SK-N-SH (cell line): Measurements from ENCODE around the gene SDSL. TPM values are rescaled to one million over a fixed set of nuclear protein-coding genes. Genes with fewer than 3 reads are reported as not detected.

ENCODE experiments used
- CTCF ChIA-PET: fragments of 300-600, 350-600 bp; formaldehyde crosslinking; extraction: SDS; loops from one replicate; lab custom pipeline; 2021; lab: Yijun Ruan, JAX
- POLR2A ChIA-PET: fragments of 350-600 bp; sonication (Branson Sonifier 250); formaldehyde crosslinking; extraction: SDS; loops from one replicate; lab custom pipeline; 2020; ENCODE audit warnings: antibody characterized with exemption, inconsistent platforms; lab: Yijun Ruan, JAX
- DNase-seq: peaks from one replicate; pipeline ENCODE4 v3.0.0; 2012
- H2AFZ ChIP-seq: fragments of 200-600 bp; sonication (generic); 2 replicates; pipeline ENCODE4 v1.8.1; 2016; ENCODE audit warnings: antibody characterized with exemption, mild to moderate bottlenecking, low read depth
- H3F3A ChIP-seq: fragments of 200-600 bp; sonication (generic); replicated peaks from 2 replicates; pipeline ENCODE3; 2016; ENCODE audit warnings: antibody characterized with exemption, mild to moderate bottlenecking; ENCODE audit not compliant: insufficient read depth
- H3K27ac ChIP-seq, 2 experiments: fragments of 200-500 bp in 1 of 2; fragments of 200-600 bp in 1 of 2; sonication (Bioruptor generic) in 1 of 2; sonication (generic), shearing (Covaris generic) in 1 of 2; 2 replicates each; pipeline versions ENCODE4 v1.5.1 to v1.6.1; 2014 to 2016; ENCODE audit warnings: low read depth in 2 of 2, inconsistent platforms in 1 of 2, low read length in 1 of 2, mild to moderate bottlenecking in 1 of 2, mixed read lengths in 1 of 2
- H3K27me3 ChIP-seq: fragments of 200-600 bp; sonication (generic), shearing (Covaris generic); 2 replicates; pipeline ENCODE4 v1.6.1; 2016; ENCODE audit warnings: mixed run types; ENCODE audit not compliant: insufficient read depth
- H3K36me3 ChIP-seq, 2 experiments: fragments of 200-500 bp in 1 of 2; fragments of 200-600 bp in 1 of 2; sonication (Bioruptor generic) in 1 of 2; sonication (generic) in 1 of 2; replicated peaks in 1 of 2; 2 replicates each; pipeline versions ENCODE3 to v1.5.1; 2014 to 2016; ENCODE audit warnings: low read length in 1 of 2, mild to moderate bottlenecking in 1 of 2; ENCODE audit not compliant: insufficient read depth in 2 of 2, control insufficient read depth in 1 of 2
- H3K4me1 ChIP-seq, 2 experiments: fragments of 200-500 bp in 1 of 2; fragments of 200-600 bp in 1 of 2; sonication (Bioruptor generic) in 1 of 2; sonication (generic), shearing (Covaris generic) in 1 of 2; 2 replicates each; pipeline versions ENCODE4 v1.5.1 to v1.6.1; 2014 to 2016; ENCODE audit warnings: low read depth in 1 of 2, low read length in 1 of 2, mixed run types in 1 of 2; ENCODE audit not compliant: insufficient read depth in 2 of 2, control insufficient read depth in 1 of 2
- H3K4me2 ChIP-seq: fragments of 200-600 bp; sonication (generic), shearing (Covaris generic); 2 replicates; pipeline ENCODE4 v1.6.1; 2017; ENCODE audit warnings: mixed run types
- H3K4me3 ChIP-seq, 2 experiments: fragments of 200-500 bp in 1 of 2; fragments of 200-600 bp in 1 of 2; sonication (Bioruptor generic) in 1 of 2; sonication (generic), shearing (Covaris generic) in 1 of 2; 2 replicates each; pipeline versions ENCODE4 v1.5.1 to v1.8.1; 2014 to 2016; ENCODE audit warnings: low read depth in 2 of 2, inconsistent platforms in 1 of 2, low read length in 1 of 2, mild to moderate bottlenecking in 1 of 2, mixed read lengths in 1 of 2, moderate library complexity in 1 of 2
- H3K79me2 ChIP-seq: fragments of 200-600 bp; sonication (generic); 2 replicates; pipeline ENCODE4 v1.8.1; 2017; ENCODE audit warnings: mild to moderate bottlenecking; ENCODE audit not compliant: insufficient read depth
- H3K9ac ChIP-seq: fragments of 200-600 bp; sonication (generic); 2 replicates; pipeline ENCODE4 v1.6.1; 2017; ENCODE audit warnings: mixed run types
- H3K9me2 ChIP-seq: fragments of 200-600 bp; sonication (generic); 2 replicates; pipeline ENCODE4 v1.6.1; 2017; ENCODE audit warnings: mixed run types
- H3K9me3 ChIP-seq: fragments of 200-600 bp; sonication (generic); 2 replicates; pipeline ENCODE4 v1.6.1; 2017; ENCODE audit warnings: mixed run types, mild to moderate bottlenecking, moderate library complexity
- H4K20me1 ChIP-seq: fragments of 200-600 bp; sonication (generic); 2 replicates; pipeline ENCODE4 v1.6.1; 2017; ENCODE audit warnings: mild to moderate bottlenecking, mixed run types; ENCODE audit not compliant: insufficient read depth
- CHD2 ChIP-seq: fragments of 150-350 bp; IDR thresholded peaks from 2 replicates; pipeline ENCODE4 v1.6.1; 2018; ENCODE audit warnings: low read length; ENCODE audit not compliant: partially characterized antibody
- ELF1 ChIP-seq: IDR thresholded peaks from 2 replicates; pipeline ENCODE4 v1.4.0; 2012
- EP300 ChIP-seq, 2 experiments: IDR thresholded peaks; 2 replicates each; pipeline versions ENCODE4 v1.4.0 to v1.6.1; 2012; ENCODE audit warnings: borderline replicate concordance in 1 of 2, low read depth in 1 of 2, low read length in 1 of 2
- EZH2phosphoT487 ChIP-seq: fragments of 200-600 bp; sonication (generic); IDR thresholded peaks from 2 replicates; pipeline ENCODE4 v1.6.1; 2017; ENCODE audit warnings: low read depth, mixed run types, mild to moderate bottlenecking, antibody characterized with exemption, moderate library complexity, borderline replicate concordance
- FOSL2 ChIP-seq: IDR thresholded peaks from 2 replicates; pipeline ENCODE4 v1.4.0; 2012; ENCODE audit warnings: low read depth, mild to moderate bottlenecking, moderate library complexity, borderline replicate concordance
- FOXJ3 ChIP-seq: sonication (generic); formaldehyde crosslinking; IDR thresholded peaks from 2 replicates; pipeline ENCODE4 v1.5.1; 2020; ENCODE audit warnings: mild to moderate bottlenecking, missing genetic modification reagents
- GABPA ChIP-seq: IDR thresholded peaks from 2 replicates; pipeline ENCODE4 v1.4.0; 2012; ENCODE audit warnings: low read depth, mild to moderate bottlenecking
- MAX ChIP-seq: IDR thresholded peaks from 2 replicates; pipeline ENCODE4 v1.4.0; 2012; ENCODE audit warnings: low read depth
- MEF2A ChIP-seq: IDR thresholded peaks from 2 replicates; pipeline ENCODE4 v1.4.0; 2012; ENCODE audit warnings: low read depth, borderline replicate concordance
- MXI1 ChIP-seq: IDR thresholded peaks from 2 replicates; pipeline ENCODE4 v1.6.1; 2012; ENCODE audit warnings: mild to moderate bottlenecking, low read depth, low read length, improper control_type of control experiment
- NFIC ChIP-seq: IDR thresholded peaks from 2 replicates; pipeline ENCODE4 v1.4.0; 2012; ENCODE audit warnings: borderline replicate concordance
- NRF1 ChIP-seq: IDR thresholded peaks from 2 replicates; pipeline ENCODE4 v1.6.1; 2012; ENCODE audit warnings: low read depth, mild to moderate bottlenecking, low read length
- PBX3 ChIP-seq: IDR thresholded peaks from 2 replicates; pipeline ENCODE4; 2012
- POLR2AphosphoS5 ChIP-seq: IDR thresholded peaks from 2 replicates; pipeline ENCODE4 v1.6.1; 2012; ENCODE audit warnings: low read depth, low read length
- RAD21 ChIP-seq: IDR thresholded peaks from 2 replicates; pipeline ENCODE4 v1.6.1; 2012; ENCODE audit warnings: mild to moderate bottlenecking, low read length
- RCOR1 ChIP-seq: fragments of 150-350 bp; IDR thresholded peaks from 2 replicates; pipeline ENCODE4 v1.6.1; 2017; ENCODE audit warnings: antibody characterized with exemption, low read length
- RFX5 ChIP-seq: IDR thresholded peaks from 2 replicates; pipeline ENCODE4 v1.6.1; 2012; ENCODE audit warnings: mild to moderate bottlenecking, improper control_type of control experiment, low read length
- RXRA ChIP-seq: IDR thresholded peaks from 2 replicates; pipeline ENCODE4 v1.4.0; 2012; ENCODE audit warnings: low read depth, mild to moderate bottlenecking, borderline replicate concordance
- TAF1 ChIP-seq: IDR thresholded peaks from 2 replicates; pipeline ENCODE4 v1.6.1; 2012; ENCODE audit warnings: low read depth, mild to moderate bottlenecking, low read length, moderate library complexity, borderline replicate concordance
- YY1 ChIP-seq: IDR thresholded peaks from 2 replicates; pipeline ENCODE4 v1.4.0; 2012; ENCODE audit warnings: low read depth, mild to moderate bottlenecking
- WGBS: methylation state at CpG from one replicate; pipeline ENCODE4 v1.1.6; 2017; ENCODE audit warnings: low lambda C conversion rate; 5-methylcytosine and 5-hydroxymethylcytosine counted together
- polyA plus RNA-seq, 3 experiments: library from polyadenylated mRNA; depleted of rRNA; stranded (reverse); fragments of >200 nt; gene quantifications; 2 replicates each; pipeline ENCODE4 v1.2.3, GENCODE V29; 2012
- TF ChIP-seq, protein P1 (sequence below): IDR thresholded peaks from 2 replicates; pipeline ENCODE4 v1.4.0; 2012; ENCODE audit warnings: low read depth, borderline replicate concordance
- TF ChIP-seq, protein P2 (sequence below): fragments of 200-600 bp; sonication (generic); IDR thresholded peaks from 2 replicates; pipeline ENCODE4 v1.6.1; 2017; ENCODE audit warnings: antibody characterized with exemption, mild to moderate bottlenecking, moderate library complexity
- TF ChIP-seq, protein P3 (sequence below): fragments of 150-350 bp; IDR thresholded peaks from 2 replicates; pipeline ENCODE4 v1.6.1; 2016; ENCODE audit warnings: mild to moderate bottlenecking, low read depth, low read length

SDSL gene
- polyA plus RNA-seq, 1 of the 3 experiments (the other 2 are of a cell fraction), result 33.7 TPM

DNA sequence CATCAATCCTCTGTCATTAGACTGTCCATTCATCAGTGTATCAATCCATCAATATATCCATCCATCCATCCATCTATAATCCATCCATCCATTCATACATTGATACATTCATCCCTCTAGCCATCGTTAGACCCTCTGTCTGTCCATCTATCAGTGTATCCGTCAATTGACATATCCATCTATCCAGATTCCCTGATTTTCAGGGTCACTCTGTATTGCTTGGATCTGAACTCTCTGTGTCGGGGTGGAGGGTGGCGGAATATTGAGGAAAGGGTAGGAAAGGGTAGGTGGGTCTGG lies 17.1 kb downstream of the SDSL start:
- Histone ChIP-seq H2AFZ (no peak overlapping the region), H3K9me2 (no peaks in the 10 kb centered on the region), H3K9me3 (no peaks in the 10 kb centered on the region), H3K9ac (no peak overlapping the region), H3K4me1 (no peaks in the 10 kb centered on the region), H3K79me2 (no peaks in the 10 kb centered on the region), H4K20me1 (no peaks in the 10 kb centered on the region), H3K4me2 (no peak overlapping the region), H3K27me3 (no peaks in the 10 kb centered on the region), H3F3A (no peaks in the 10 kb centered on the region), H3K27ac (no peak overlapping the region), H3K36me3 (no peaks in the 10 kb centered on the region), H3K4me3 (no peak overlapping the region)
- ChIA-PET CTCF (interaction anchor here (1.0 to 3.4 kb wide), 3 partner anchors 10 to 141 kb away, joined by 3 to 17 read pairs (median 16); no protein-coding TSS in a partner anchor), POLR2A (no interaction called here)
- TF ChIP-seq NRF1 (no peak), RFX5 (no peak), MXI1 (no peak), FOSL2 (no peak)
- TF ChIP-seq, protein P1, sequence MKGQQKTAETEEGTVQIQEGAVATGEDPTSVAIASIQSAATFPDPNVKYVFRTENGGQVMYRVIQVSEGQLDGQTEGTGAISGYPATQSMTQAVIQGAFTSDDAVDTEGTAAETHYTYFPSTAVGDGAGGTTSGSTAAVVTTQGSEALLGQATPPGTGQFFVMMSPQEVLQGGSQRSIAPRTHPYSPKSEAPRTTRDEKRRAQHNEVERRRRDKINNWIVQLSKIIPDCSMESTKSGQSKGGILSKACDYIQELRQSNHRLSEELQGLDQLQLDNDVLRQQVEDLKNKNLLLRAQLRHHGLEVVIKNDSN, result no peak
- WGBS, result 25% methylated on average over 4 of the region's 4 CpGs
- no peak for DNase-seq

GRCh38 chr12:113439606-113440030 lies 17.4 kb downstream of the SDSL start:
- no peak overlapping the region for H3K27ac ChIP-seq
- H2AFZ ChIP-seq, result no peak overlapping the region
- H3K4me3 ChIP-seq, result no peak overlapping the region
- no peak overlapping the region for H3K4me2 ChIP-seq
- no peaks in the 10 kb centered on the region for H3F3A ChIP-seq
- ChIA-PET CTCF (interaction anchor here (0.6 to 4.7 kb wide), 8 partner anchors 10 to 479 kb away, joined by 3 to 23 read pairs (median 4); no protein-coding TSS in a partner anchor), POLR2A (no interaction called here)
- no peaks in the 10 kb centered on the region for H3K9me2 ChIP-seq
- WGBS, result 29% methylated on average over 6 of the region's 8 CpGs
- no peak overlapping the region for H3K9ac ChIP-seq
- no peaks in the 10 kb centered on the region for H3K36me3 ChIP-seq
- H3K4me1 ChIP-seq, result no peaks in the 10 kb centered on the region
- H3K9me3 ChIP-seq, result no peaks in the 10 kb centered on the region
- no peaks in the 10 kb centered on the region for H4K20me1 ChIP-seq
- peak; percentile 80 for DNase-seq
- no peaks in the 10 kb centered on the region for H3K27me3 ChIP-seq
- H3K79me2 ChIP-seq, result no peaks in the 10 kb centered on the region
- no peak for TF ChIP-seq PBX3
- TF ChIP-seq RCOR1, result no peak
- no peak for TF ChIP-seq CHD2
- TF ChIP-seq EZH2phosphoT487, result no peak
- no peak for TF ChIP-seq MEF2A
- no peak for TF ChIP-seq POLR2AphosphoS5
- TF ChIP-seq ELF1, result no peak
- no peak for TF ChIP-seq RXRA
- TF ChIP-seq EP300 (IDR thresholded peaks at IDR 0.05; ENCODE audit: borderline replicate concordance in 1 of 2, low read depth in 1 of 2, low read length in 1 of 2), result no peak
- TF ChIP-seq, protein P1, result no peak
- no peak for TF ChIP-seq YY1
- TF ChIP-seq GABPA, result no peak
- TF ChIP-seq, protein P2, sequence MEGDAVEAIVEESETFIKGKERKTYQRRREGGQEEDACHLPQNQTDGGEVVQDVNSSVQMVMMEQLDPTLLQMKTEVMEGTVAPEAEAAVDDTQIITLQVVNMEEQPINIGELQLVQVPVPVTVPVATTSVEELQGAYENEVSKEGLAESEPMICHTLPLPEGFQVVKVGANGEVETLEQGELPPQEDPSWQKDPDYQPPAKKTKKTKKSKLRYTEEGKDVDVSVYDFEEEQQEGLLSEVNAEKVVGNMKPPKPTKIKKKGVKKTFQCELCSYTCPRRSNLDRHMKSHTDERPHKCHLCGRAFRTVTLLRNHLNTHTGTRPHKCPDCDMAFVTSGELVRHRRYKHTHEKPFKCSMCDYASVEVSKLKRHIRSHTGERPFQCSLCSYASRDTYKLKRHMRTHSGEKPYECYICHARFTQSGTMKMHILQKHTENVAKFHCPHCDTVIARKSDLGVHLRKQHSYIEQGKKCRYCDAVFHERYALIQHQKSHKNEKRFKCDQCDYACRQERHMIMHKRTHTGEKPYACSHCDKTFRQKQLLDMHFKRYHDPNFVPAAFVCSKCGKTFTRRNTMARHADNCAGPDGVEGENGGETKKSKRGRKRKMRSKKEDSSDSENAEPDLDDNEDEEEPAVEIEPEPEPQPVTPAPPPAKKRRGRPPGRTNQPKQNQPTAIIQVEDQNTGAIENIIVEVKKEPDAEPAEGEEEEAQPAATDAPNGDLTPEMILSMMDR, result peak; percentile 72
- TF ChIP-seq FOXJ3 (CRISPR knock-in tag), result no peak
- TF ChIP-seq, protein P3, sequence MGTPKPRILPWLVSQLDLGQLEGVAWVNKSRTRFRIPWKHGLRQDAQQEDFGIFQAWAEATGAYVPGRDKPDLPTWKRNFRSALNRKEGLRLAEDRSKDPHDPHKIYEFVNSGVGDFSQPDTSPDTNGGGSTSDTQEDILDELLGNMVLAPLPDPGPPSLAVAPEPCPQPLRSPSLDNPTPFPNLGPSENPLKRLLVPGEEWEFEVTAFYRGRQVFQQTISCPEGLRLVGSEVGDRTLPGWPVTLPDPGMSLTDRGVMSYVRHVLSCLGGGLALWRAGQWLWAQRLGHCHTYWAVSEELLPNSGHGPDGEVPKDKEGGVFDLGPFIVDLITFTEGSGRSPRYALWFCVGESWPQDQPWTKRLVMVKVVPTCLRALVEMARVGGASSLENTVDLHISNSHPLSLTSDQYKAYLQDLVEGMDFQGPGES, result no peak
- no peak for TF ChIP-seq NRF1
- peak; percentile 76 for TF ChIP-seq RAD21
- TF ChIP-seq NFIC, result no peak
- TF ChIP-seq TAF1, result no peak
- no peak for TF ChIP-seq MAX
